HG03045 (cell line): ENCODE measurements around the gene ESPN.
"Not testable (repeated sequence)": the region's sequence is repeated elsewhere in the genome, so short reads cannot be mapped to it uniquely, and the experiment has no call there.

Experiments
- ATAC-seq: cut with Tn5 transposase; IDR thresholded peaks from one replicate; pipeline ENCODE4 v1.9.1; 2021; ENCODE audit warnings: mild to moderate bottlenecking, moderate library complexity; ENCODE audit not compliant: unreplicated experiment

ESPN gene

DNA sequence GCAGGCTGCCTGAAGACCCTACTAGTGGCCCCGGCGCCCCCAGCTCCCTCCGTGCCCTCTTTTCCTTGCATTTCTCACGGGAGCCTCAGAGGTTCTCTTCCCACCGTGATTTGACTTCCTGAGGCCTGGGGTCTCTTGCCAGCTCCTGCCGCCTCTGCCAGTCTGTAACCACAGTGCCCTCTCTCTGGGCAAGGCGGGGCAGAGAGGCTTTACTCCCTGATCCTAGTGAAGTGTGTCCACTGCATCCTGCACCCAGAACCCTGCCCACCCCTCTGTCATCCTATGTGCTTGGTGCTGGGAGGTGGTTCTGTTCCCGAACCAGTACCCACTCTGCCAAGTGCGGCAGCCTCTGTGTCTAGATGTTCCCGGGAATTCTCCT lies 2.4 kb downstream of the ESPN start:
- ATAC-seq, result no peak

DNA sequence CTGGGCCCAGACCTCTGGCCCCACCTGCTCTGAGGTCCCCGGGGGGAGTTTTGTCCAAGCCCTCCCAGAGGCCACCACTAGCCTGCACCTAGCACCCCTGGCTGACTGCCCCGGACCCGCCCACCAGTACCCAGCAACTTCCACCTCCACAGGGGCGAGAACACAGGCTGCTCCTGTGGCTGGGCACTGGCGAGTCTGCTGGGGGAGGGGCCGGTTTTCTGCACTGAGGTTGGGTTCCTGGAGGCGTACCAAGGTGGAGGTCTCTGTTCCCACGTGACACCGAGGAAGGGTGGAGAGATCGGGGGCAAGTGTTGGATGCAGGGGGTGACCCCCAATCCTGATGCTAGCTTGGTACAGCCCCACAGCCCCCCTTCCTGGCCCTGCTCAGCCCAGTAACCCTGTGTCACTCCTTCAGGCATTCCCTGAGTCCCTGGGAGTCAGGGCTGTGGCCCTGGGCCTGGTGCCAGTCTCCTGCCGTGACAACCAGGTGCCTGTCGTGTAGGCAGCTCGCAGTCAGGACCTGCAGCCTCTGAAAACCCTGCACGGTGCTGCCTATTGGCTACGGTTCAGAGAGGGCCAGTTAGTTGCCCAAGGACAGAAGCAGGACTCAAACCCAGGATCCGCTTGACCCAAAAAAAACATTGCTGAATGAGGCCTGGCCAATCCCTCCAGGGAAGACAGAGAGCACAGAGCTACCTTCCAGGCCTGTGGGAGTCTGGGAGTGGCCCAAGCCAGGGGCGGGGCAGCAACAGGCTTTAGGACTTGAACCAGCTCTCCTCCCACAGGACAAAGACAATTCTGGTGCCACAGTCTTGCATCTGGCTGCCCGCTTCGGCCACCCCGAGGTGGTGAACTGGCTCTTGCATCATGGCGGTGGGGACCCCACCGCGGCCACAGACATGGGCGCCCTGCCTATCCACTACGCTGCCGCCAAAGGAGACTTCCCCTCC lies 3.1 kb downstream of the ESPN start:
- ATAC-seq, result no peak

DNA sequence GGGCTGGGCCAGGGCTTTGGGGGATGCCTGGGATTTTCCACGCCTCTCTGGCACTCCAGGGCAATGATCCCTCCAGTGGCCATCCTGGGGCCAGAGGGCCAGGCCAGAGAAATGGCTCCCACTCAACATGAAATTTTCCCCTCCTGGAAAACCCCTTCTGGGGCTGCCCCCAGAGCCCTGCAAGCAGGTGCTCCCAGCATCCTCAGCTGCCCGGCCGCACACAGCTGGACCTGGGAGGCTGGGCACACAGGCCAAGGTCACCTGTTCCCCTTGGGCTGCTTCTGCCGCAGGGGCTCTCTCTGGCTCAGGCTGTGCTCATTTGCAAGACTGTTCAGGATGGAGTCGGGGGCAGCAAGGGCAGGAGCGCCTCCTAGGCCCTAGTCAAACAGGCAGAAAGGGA lies 3.9 kb downstream of the ESPN start:
- not testable (repeated sequence) for ATAC-seq

DNA sequence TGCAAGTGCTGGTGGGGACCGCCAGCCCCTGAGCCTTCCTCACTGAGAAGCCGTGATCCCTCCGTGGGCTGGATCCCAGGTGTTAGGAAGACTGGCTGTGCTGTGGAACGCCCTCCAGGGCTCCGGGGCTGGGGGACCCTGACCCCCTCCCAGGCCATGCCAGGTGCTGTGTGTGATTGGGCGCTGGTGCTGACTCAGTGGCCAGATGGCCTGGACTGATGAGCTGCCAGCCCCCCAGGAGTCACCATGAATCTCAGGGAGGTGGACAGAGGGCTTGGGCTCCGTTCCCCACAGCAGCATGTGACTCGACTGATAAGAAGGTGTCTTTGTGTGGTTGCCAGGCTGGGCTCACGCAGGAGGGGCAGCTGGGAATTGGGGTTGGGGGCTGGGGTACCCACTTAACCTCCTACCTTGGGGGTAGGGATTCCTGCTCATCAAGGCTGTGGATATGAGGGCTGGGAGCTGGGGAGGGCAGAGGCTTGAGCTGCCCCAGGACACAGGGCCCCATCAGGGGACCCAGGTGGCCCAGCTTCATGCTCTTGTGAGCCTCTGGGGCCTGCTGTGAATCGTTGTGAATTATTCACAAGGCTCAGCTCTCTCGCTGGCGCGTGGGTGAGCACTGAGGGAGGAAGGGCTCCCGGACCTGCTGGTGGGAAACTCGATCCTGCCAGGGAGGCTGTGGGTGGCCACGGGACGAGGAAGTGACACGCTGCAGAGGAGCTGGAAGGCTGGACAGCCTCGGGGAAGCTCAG lies 5.3 kb downstream of the ESPN start:
- ATAC-seq, result not testable (repeated sequence)

DNA sequence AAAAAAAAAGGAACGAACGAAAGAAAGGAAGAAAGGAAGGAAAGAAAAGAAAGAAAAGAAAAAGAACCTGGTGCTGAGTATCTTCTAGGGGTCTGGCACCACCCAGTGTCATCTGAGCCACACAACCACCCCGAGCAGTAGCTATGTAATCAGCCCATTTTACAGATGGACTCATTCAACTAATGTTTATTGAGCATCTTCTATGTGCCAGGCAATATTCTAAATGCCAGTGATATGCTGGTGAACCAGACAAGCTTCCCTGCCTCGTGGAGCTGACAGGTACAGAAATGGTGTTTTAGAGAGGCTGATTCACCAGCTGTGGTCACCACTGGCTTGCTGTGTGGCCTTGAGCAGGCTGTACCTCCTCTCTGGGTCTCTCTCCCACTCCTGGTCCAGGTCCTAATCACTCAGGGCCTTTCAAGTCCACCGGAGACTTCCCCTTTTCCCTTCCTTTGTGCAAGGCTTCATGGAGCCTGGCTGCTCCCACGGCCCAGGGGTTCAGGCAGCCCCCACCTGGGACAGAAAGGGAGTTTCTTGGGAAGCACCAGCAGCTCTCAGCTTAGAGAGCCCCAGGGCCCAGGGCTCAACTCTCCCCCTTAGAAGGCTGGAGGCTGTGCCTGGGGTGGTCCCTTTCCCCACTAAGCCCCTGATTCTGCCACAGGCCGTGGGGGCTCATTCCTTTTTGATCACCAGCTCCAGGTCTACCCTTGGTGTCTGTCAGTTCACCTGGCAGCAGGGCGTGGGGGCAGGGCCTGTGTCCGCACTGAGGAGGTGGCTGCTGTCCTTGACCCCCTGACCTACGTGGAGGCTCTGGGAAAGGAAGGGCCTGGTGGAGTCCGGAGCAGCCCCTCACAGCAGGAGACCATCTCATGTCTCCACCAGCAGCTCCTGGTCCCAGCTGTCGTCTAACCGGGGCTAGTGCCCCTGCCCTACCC lies 7.3 kb downstream of the ESPN start:
- not testable (repeated sequence) for ATAC-seq

DNA sequence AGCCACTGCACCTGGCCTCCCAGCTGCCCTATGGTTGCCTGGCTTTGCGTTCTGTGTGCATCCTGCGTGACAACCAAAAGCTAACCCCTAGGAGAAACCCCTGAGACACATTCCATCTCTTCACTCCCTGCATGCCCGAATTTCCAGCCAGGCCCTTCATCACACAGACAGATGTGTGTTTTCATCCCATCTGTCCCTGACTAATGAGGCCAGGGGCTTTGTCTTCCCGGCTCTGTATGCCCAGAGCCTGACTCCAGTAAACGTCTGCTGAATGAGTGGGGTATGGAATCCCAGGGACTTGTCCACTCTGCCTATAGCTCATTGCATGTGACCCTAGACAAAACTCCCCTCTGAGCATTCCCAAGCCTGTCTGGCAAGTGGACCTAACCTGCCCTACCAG lies 9.6 kb downstream of the ESPN start:
- ATAC-seq, result no peak

DNA sequence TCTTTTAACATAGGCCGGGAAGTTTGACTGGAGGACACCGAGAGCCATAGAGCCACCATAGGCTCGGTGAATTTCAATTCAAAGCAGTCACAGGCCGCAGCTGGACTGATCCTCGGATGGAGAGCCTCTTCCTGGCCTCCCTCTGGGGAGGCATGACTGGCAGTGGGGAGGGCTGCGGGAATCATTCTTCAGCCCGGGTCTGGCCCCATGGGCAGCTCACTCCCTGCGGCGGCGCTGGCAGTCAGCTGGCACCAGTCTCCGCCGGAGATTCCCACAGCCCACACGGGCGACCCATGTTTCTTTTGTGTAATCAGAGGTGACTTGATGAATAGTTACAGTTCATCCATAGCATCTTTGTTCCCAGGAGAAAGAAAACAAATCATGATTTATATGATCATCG lies 10.6 kb downstream of the ESPN start:
- ATAC-seq, result no peak

DNA sequence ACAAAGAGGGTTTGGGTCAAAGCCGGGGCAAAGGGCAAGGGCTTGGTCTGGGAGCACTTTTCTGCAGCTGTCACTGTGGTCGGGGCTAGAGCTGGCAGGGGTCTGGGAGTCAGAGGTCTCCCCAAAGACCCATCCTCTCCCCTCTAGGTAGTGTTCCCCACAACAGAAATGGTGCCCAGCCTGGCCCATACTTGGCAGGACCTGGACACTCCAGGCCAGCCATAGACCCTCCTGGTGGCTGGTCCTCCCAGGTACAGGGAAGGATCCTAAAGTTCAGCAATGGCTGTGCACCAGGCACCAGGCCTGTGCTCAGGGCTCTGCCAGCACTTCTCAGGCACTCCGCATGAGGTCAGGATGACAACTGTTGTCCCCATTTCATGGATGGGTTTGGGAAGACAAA lies 11.0 kb downstream of the ESPN start:
- ATAC-seq, result no peak

DNA sequence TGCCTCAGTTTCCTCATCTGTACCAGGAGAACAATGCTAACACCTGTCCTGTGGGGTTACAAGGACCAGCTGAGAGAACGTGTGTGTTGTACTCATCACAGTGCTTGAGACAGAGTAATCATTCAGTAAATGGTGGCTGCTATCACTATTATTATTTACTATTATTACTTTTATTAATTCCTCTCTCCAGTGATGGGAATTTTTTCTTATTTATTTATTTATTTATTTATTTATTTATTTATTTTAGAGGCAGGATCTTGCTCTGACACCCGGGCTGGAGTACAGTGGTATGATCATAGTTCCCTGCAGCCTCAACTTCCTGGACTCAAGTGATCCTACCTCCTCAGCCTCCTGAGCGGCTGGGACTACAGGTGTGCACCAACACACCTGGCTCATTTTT lies 11.7 kb downstream of the ESPN start:
- ATAC-seq, result not testable (repeated sequence)

DNA sequence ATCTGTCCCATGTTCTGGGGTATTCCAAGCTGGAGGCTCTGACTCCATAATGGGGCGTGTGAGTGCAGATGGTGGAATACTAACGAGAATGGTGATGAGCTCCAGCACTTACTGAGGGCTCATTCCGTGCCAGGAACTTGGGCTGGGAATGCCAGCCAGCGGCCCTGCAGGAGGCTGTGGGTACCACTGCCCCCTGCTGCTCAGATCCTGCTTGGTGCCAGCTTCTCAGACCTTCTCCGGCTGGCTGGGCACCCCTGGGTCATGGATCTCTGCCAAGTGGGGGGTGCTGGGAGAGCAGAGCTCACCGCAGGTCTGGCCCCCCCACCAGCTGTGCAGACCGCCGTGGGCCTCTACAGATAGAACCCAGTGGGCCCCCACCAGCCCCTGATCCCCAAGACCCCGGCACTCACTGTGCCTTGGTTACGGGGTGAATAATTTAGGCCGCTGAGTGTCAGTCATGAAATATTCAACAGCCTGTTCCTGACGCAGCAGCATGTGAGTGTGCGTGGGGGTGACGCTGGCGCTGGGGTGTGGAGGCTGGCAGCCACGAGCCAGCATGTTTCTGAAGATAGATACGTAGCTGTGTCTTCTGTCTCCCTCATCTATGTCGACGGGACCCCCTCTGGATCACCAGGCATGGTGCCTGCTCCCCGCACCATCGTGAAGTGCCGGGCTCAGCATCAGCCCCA lies 12.6 kb downstream of the ESPN start:
- not testable (repeated sequence) for ATAC-seq

DNA sequence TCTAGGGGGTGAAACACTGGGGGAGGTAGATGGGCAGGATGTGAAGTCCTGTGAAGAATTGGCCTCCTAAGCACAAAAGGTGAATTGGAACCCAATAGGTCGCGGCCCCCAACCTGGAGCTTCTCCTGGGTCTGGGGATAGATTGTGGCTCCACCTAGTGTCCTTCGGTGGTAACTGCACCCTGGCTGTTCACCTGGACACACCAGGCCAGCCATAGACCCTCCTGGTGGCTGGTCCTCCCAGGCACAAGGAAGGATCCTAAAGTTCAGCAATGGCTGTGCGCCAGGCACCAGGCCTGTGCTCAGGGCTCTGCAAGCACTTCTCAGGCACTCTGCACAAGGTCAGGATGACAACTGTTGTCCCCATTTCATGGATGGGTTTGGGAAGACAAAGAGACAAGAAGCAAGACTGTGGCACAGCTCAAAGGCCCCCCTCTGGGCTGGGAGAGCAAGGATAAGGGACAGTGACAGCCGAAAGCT lies 13.5 kb downstream of the ESPN start:
- no peak for ATAC-seq

DNA sequence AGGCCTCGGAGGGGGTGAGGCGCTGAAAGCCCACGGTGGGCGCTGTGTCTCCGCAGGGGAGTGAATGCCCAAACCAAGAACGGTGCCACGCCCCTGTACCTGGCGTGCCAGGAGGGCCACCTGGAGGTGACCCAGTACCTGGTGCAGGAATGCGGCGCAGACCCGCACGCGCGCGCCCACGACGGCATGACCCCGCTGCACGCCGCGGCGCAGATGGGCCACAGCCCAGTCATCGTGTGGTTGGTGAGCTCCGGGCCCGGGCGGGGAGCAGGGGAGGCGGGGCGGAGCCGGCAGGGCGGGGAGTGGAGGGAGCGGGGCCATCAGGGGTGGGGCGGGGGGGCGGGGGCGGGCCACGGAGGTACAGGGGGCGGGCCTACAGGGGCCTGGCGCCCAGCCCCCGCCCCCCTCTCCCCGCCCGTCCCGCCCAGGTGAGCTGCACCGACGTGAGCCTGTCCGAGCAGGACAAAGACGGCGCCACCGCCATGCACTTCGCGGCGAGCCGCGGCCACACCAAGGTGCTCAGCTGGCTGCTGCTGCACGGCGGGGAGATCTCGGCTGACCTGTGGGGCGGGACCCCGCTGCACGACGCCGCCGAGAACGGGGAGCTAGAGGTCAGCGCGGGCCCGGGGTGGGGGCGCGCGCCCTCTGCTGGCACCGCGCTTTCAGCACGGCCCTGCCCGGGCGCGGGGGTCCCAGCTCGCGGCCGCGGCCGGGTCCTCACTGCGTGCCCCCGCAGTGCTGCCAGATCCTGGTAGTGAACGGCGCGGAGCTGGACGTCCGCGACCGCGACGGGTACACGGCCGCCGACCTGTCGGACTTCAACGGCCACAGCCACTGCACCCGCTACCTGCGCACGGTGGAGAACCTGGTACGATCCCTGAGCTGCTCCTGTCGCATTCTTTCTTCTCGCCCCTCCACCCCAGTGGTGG lies 15.9 kb downstream of the ESPN start:
- no peak for ATAC-seq

DNA sequence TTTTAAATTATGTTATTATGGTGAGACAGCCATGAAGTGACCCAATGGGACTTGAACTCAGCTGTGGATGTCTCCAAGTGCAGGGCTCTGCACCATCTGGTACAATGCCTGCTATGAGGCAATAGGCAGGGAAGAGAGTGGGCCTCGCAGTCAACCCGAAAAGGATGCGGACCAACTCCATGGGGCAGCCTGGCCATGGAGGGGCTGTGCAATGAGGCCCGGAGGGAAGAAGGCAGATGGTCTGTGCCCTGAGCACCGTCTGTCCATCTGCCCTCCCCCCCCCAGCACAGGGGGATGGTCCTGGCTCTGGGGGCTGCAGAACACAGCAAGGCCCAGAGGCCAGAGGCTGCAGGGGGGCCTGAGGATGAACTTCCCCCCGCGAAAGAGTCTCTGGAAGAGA lies 17.0 kb downstream of the ESPN start:
- ATAC-seq, result no peak

DNA sequence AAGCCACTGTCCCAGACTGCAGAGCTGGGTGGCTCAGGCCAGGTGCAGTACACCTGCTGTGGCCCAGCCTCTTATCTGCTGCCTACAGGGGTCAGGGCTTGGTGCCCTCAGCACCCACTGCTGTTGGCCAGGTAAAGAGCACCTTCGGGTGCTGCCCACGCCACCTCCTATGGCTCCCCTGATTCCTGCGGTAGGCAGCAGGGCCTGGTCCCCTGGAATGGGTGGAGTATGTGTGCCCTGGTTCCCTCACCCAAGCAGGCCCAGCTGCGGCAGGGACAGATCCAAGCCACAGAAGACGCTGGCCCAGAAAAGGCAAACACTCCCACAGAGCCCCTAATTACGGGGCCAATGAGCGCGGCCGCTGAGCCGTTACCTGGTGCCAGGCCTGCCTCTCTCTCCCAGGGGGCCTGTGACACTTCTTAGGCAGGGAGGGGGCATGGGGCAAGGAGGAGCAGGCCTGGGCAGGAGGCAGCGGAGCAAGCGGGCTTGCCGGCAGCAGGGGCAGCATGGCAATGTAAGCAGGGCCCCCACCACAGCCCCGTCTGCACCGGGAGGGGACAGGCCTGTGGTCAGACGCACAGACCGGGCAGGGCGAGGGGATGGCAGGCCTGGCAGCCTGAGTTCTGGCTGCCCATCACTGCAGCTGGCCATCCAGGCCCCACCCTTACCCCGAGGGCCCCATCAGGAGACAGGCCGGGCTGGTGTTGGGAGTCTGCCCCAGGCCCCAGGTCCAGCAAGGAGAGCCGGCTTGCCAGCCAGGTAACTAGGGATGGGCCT lies 19.0 kb downstream of the ESPN start:
- ATAC-seq, result no peak

DNA sequence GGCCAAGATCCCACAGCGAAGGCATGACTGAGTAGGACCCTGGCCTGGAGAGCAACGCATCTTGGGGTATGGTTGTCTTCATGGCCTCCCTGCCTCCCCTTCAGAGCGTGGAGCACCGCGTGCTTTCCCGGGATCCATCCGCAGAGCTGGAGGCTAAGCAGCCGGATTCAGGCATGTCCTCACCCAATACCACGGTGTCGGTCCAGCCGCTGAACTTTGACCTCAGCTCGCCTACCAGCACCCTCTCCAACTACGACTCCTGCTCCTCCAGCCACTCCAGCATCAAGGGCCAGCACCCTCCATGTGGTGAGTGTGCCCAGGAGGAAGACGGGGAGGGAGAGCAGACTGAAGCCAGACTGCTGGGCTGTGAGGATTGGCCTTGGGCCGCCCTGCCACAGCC lies 19.8 kb downstream of the ESPN start:
- no peak for ATAC-seq

DNA sequence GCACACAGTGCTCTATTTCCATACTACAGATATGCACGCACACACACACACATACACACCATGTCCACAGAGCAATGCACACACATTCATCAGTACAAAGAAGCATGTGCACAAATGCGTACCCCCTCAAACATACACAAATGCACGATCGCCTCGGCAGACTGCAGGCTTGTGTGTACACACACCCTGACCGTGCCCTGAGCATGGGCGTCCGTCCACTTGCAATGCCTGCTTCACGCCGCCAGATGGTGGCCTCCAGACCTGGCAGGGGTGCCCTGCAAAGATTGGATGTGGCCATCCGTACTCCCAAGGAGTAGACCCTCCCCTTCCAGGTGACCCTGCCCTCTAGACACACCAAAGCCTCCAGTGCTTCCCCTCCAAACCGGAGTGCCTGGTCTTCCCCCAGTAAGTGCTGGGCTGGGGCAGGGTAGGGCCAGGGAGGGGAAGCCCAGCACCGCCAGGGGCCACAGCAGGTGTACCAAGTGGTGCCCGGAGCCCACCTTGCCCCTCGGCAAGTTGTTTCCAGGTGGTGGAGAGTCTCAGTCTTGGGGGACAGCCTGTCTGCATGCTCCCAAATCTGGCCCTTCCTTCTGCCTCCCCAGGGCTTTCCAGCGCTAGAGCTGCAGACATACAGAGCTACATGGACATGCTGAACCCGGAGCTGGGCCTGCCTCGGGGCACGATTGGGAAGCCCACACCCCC lies 20.6 kb downstream of the ESPN start:
- no peak for ATAC-seq

DNA sequence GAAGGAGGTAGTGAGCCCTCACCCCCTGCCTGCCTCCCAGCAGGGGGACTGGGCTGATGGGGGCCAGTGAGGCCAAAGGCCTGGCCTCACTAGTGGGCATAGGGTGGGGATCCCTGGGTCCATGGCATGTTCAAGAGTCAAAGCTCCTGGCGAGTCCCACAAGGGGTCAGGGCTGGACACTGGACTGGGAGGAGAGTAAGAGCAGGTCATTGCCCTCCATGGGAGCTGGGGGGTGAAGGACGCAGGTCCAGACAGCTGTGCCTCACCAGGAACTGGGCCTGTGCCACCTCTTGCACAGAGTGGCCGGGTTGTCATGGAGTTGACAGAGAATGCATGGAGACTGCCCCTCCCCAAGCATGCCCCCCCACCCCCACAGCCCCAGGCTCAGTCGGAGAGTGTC lies 21.4 kb downstream of the ESPN start:
- ATAC-seq, result not testable (repeated sequence)

DNA sequence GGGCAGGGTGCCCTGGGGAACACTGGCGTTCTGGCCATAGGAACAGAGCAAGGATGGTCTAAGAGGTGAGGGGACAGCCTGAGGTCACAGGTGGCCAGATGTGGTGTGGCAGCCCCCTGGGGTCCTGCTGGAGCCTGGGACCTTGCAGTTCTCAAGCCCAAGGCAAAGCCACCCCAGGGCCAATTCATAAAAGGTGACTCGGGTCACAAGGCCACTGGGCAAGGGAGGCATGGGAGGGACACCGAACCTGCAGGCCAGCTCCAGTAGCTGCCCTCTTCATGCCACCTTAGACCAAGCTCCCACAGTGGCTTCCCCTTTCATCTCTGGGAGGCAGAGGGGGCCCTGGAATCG lies 22.1 kb downstream of the ESPN start:
- no peak for ATAC-seq
